HG02759 (cell line): ENCODE results near the gene ABCC8.

Source experiments
- ATAC-seq: cut with Tn5 transposase; IDR thresholded peaks from one replicate; pipeline ENCODE4 v1.9.1; 2021; ENCODE audit warnings: mild to moderate bottlenecking, moderate library complexity; ENCODE audit not compliant: unreplicated experiment

ABCC8 gene

GRCh38 chr11:17473071-17473744 lies 3.4 kb downstream of the ABCC8 start:
- no peak for ATAC-seq

- no peak for ATAC-seq
Measured at GRCh38 chr11:17472467-17472866, 4.2 kb downstream of the ABCC8 start.

GRCh38 chr11:17471501-17471900 lies 5.1 kb downstream of the ABCC8 start:
- ATAC-seq, result no peak

- no peak for ATAC-seq
Measured at GRCh38 chr11:17469998-17470397, 6.6 kb downstream of the ABCC8 start.

- no peak for ATAC-seq
Measured at GRCh38 chr11:17468122-17468521, 8.5 kb downstream of the ABCC8 start.

- ATAC-seq, result no peak
Measured at GRCh38 chr11:17463546-17464174, 13.0 kb downstream of the ABCC8 start.

- no peak for ATAC-seq
Measured at GRCh38 chr11:17462940-17463339, 13.7 kb downstream of the ABCC8 start.

- no peak for ATAC-seq
Measured at GRCh38 chr11:17460406-17460805, 16.2 kb downstream of the ABCC8 start.

GRCh38 chr11:17459236-17459896 lies 17.3 kb downstream of the ABCC8 start:
- no peak for ATAC-seq

GRCh38 chr11:17458268-17458667 lies 18.4 kb downstream of the ABCC8 start:
- ATAC-seq, result no peak

- no peak for ATAC-seq
Measured at GRCh38 chr11:17457396-17458173, 19.1 kb downstream of the ABCC8 start.

- ATAC-seq, result no peak
Measured at GRCh38 chr11:17452668-17453067, 24.0 kb downstream of the ABCC8 start.

- ATAC-seq, result no peak
Measured at GRCh38 chr11:17449158-17449557, 27.5 kb downstream of the ABCC8 start.

- ATAC-seq, result no peak
Measured at GRCh38 chr11:17446482-17446881, 30.2 kb downstream of the ABCC8 start.

GRCh38 chr11:17445240-17445795 lies 31.3 kb downstream of the ABCC8 start:
- no peak for ATAC-seq

- ATAC-seq, result no peak
Measured at GRCh38 chr11:17443926-17444690, 32.5 kb downstream of the ABCC8 start.

- ATAC-seq, result no peak
Measured at GRCh38 chr11:17443423-17443822, 33.2 kb downstream of the ABCC8 start.

- ATAC-seq, result no peak
Measured at GRCh38 chr11:17443000-17443399, 33.6 kb downstream of the ABCC8 start.

GRCh38 chr11:17439316-17439782 lies 37.3 kb downstream of the ABCC8 start:
- ATAC-seq, result no peak

GRCh38 chr11:17437366-17437765 lies 39.3 kb downstream of the ABCC8 start:
- ATAC-seq, result no peak
